Putamen (tissue), 1 donor: ENCODE results near the gene MYO1D.
"Not testable (repeated sequence)": the region's sequence is repeated elsewhere in the genome, so short reads cannot be mapped to it uniquely, and the experiment has no call there.

Experiments used
- DNase-seq: peaks from one replicate; pipeline ENCODE4 v3.0.0-alpha.2; 2016; ENCODE audit warnings: low spot score

The MYO1D gene

DNA sequence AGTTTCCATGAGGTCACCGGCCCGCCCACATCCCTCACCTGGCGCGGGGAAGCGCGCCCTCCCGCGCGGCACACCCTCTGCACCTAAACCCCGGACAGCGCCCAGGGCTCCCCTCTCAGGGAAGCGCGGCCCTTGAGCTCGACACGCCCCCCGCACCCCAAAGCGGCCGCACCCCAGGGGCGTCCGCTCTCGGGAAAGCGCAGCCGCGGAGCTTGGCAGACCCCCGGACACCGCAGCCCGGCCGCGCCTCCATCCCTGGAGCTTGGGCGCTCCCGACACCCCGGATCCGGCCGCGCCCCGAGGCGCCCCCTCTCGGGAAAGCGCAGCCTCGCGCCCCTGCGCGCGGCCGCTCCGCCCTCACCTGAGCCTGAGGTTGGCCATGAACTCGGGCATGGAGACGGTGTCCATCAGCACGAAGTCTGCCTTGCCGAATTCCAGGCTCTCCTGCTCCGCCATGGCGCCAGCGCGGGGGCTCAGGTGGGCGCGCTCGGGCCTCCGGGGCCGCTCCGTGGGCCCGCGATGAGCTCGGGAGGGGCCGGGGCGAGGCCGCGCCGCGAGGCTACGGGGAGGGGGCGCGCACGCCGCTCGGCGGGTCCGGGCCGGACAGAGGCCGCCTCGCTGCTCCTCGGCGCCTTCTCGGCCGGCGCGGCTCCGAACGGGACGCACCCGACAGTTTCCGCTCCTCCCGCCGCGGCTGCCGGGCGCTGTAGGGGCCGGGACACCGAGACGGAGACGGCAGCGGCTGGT lies at the start of gene MYO1D:
TSS of gene MYO1D (minus strand) at position 708 of the 747 bp plus-strand sequence. CDS start at position 456, 252 bp downstream.
- peak; percentile 43 for DNase-seq

- no peak for DNase-seq
Observed at GRCh38 chr17:32926183-32926582, 49.3 kb upstream of the MYO1D start.

DNA sequence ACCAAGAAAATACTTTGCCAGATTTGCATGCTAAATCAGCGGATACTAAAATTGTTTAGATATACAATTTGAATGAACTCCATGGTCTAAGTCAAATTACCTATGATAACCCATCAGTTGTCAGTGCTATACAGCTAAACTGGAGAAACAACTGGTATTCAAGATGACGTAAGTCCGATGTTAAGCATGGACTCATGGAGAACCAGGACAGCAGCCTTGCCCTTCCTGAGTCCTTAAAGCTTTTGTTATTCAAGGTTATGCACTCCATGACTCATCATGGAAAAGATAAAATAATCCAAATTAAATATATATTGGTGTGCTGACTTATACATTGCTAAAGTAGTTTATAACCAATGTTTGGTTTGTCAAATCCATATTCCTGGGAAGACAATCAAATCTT lies 47.0 kb upstream of the MYO1D start:
- DNase-seq: not testable (repeated sequence)

DNA sequence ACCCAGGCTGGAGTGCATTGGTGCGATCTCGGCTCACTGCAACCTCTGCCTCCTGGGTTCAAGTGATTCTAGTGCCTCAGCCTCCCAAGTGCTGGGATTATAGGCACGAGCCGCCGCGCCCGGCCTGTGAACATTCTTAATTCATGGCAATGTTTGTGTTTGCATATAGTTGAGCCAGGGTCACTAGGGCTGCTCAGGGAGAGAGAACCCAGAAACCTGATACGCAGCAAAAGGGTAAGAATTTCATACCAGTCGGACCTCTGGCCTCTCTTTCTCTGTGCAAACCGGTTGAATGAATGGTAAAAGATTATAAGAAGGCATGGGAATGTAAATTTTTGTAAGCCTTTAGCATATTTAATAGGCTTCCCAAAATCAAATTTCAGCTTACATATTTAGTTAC lies 44.1 kb upstream of the MYO1D start:
- DNase-seq: no peak

DNA sequence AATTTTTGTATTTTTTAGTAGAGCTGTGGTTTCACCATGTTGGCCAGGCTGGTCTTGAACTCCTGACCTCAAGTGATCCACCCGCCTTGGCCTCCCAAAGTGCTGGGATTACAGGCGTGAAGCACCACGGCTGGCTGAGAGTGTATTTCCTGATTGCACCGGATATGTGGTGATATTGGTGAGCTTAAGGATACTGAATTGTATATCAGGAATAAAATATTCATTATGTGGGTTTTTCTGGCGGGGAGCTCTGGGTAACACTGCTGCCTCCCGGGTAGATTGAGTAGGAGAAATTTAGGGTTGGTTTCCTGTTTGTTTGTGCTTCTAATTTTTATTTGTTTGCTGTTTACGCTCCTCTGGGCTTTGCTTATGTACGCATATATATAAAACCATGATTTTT lies 43.4 kb upstream of the MYO1D start:
- no peak for DNase-seq

DNA sequence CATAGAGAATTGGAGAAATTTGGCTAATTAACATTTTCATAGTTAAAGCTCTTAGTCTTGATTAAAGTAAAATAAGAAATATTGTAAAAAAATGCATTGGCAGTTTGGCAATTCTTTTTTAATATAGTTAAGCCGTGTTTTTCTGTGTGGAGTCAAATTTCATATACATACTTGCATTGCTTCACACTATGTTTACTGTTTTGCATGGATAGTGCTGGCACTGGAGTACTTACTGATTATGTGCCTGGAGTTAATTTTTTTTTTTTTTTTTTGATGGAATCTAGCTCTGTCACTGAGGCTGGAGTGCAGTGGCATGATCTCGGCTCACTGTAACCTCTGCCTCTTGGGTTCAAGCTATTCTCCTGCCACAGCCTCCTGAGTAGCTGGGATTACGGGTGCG lies 43.0 kb upstream of the MYO1D start:
- DNase-seq: not testable (repeated sequence)

DNA sequence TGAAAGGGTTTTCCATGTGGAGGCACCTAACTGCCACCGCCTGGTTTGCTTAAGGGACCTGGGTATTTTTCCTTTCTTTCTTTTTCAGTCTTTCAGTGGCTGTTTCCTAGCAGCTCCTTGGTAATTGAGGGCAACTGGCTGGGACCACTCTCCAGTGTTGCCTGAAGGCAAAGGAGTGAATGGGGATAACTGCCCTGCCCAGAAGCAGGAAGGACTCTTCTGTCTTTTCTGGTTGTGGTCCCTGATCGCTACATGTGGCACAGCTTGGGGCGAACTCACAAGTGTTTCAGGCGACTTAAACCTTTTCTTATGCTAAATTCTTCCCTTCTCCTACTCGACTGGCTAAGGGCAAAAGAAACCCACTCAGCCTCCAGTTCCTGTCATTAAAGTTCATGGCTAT lies 40.9 kb upstream of the MYO1D start:
- DNase-seq: no peak

- no peak for DNase-seq
Observed at GRCh38 chr17:32917081-32917480, 40.2 kb upstream of the MYO1D start.

DNA sequence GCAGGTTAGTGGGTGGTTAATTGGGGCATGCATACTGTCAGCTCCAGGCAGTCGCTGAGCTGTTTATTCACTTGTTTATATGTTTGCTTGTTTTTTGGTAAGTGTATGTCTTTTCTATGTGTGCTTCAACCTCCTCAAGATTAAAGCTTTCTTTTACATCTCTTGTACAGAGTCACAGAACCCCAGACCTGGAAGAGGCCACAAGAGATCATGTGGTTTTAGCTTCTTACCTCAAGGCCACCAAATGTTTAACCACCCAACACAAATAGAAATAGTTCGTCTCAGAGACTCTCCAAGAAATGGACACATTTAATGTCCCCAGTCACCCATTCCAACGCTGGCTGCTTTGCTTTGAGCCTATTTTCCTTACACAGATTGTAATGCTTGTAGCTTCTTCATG lies 39.2 kb upstream of the MYO1D start:
- no peak for DNase-seq

DNA sequence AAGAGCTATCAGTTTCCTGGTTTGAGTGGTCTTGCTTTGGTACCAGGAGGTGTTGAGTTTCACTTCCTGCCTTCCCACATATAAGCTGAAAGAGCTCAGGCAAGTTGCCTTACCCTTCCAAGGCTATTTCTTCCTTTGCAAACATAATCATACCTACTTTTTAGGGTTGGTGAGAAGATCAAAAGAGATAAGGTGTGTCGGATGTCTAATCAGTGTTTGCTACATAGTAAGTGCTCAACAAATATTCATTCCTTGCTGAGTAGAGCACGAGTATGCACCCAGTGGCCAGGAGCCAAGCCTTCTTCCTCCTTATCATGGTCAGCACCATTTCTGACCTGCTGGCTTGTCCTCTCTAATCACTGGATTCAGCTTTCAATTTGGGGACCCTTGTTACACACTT lies 38.3 kb upstream of the MYO1D start:
- DNase-seq: no peak

DNA sequence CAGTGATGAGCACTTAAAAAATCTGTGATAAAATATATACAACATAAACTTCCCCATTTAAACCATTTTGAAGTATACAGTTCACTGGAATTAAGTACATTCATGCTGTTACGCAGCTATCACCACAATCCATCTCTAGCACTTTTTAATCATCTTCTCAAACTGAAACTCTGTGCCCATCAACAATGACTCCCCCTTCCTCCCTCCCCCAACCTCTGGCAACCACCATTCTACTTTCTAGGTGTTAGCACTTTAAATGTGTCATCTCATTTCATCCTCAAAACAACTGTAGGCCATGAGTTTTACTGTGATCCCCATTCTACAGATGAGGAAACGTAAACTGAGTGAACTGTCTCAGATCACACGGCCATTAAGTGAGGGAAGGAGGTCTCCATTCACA lies 37.3 kb upstream of the MYO1D start:
- DNase-seq: no peak

DNA sequence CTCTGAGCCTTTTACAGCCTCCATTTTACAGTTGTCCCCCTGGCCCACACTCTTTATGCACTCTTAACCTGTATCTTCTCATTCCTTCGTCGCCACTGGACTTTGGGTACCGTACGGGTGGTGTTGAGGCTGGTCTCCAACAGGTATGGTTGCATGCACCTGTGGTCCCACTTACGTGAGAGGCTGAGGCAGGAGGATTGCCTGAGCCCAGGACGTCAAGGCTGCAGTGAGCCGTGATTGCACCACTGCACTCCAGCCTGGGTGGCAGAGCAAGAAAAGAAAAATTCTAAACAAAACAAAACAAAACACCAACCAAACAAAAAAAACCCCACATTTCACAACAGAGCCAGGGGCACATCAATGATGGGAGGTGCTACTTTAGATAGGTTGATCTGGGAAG lies 36.7 kb upstream of the MYO1D start:
- DNase-seq: no peak

DNA sequence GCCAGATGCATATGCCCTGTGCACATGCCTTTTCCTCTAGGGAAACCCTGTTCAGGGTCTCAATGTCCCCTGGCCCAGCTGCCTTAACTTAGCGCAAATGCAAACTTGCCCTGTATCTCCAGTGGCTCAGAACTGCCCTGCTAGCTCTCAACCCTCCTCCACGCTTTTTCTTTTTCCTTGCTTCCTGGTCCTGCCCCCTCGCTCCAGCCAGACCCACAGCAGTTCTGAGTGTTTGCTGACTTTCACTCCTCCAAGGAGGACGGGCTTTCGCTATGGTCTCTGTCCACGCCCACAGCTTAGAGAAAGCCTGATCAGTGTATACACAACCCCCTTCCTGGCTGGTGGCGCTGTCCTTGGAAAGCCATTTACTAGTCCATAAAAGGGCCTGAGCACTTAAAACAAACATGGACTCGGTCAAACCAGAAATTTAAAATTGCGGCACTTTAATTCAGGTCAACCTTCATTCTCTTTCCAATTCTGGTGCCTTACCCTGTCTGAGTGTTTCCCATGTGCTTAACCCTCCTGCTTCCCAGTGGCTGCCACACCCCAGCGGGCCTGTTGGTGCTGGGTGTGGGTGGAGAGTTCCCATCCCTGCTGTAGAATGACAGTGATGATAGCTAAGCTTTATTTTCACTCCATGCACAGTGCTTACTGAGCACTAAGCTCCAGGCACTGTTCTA lies 35.4 kb upstream of the MYO1D start:
- peak; percentile 52 for DNase-seq

DNA sequence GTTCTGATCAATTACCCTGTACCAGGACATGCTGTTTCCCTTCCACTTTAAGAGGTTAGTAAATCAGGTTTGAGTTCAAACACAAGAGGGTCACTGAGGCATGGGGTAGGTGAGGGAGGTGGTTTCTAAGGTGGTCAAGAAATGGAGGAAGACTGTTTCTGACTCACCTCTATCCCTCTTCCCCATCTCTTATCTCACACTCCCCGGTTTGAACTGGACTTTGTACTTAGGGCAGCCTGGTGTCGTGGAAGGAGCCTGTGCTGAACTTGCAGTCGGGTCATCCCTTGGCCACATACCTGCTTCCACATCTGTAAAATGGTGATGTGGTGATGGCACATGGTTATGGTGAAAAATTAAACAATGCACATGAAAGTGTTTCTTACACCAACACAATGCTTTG lies 33.8 kb upstream of the MYO1D start:
- DNase-seq: no peak

GRCh38 chr17:32909787-32910369 lies 33.0 kb upstream of the MYO1D start:
- peak; percentile 80 for DNase-seq

DNA sequence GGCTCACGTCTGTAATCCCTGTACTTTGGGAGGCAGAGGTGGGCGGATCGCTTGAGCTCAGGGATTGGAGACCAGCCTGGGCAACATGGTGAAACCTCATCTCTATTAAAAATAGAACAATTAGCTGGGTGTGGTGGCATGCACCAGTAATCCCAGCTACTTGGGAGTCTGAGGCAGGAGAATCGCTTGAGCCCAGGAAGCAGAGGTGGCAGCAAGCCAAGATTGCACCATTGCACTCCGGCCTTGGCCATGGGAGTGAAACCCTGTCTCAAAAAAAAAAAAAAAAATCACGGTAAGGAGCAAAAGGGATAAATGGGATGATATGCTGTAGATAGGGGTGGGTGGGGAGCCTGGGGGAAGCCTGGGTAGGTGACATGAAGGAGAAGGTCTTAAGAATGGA lies 30.7 kb upstream of the MYO1D start:
- DNase-seq: no peak

GRCh38 chr17:32904891-32905290 lies 28.0 kb upstream of the MYO1D start:
- DNase-seq: no peak

GRCh38 chr17:32903774-32904673 lies 27.1 kb upstream of the MYO1D start:
- no peak for DNase-seq

DNA sequence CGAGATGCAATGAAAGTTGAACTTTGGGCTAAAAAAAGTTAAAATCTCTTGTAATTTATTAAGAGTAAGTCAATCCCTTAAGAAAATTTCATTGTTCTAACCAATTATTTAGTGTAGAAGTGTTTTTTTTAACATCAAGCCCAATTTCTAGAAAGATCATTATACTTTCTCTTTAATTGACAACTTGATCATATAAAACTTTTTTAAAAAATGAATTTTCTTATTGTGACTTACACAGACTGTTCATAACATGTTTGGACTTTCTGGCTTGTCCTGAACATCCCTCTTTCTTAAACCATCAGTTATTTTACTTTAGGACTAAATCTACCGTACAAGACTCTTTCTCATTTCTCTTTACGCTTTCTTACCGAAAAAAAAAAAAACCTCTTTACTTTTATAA lies 24.8 kb upstream of the MYO1D start:
- no peak for DNase-seq

DNA sequence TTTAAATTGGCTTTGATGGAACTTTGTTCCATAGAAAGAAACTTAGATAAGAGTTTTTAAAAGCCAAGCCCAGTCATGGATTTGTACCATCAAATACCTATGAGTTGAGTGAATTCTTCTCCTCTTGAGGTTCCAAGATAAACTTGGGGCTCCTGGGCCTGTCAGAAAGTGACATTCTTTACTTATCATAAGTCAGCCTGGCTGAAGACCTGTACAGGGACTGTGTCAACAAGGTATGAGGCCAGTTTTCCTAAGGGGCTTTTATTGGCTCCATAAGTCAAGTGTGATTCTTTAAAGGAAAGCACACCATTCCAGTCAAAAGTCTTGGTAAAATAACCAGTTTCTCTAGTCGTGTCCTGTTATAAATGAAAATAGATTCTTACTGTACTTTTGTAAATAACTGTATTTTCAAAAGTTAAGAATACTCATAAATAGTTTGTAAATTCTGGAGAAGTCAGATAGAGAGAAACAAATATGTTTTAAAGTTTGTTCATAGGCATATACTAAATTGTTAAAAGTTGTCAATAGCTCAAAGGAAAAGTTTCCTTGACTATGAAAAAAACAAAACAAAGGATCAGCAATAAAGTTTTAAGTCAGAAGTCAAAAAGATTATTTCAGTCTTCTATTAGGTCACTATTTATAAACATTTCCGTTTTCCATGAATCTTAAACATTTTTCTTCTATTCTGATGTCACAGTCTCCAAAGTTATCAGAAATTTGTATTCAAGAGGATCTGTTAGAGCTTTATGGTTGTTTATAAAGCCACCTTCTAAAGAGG lies 22.5 kb upstream of the MYO1D start:
- no peak for DNase-seq

GRCh38 chr17:32896647-32897258 lies 19.8 kb upstream of the MYO1D start:
- no peak for DNase-seq
